ENCODE results near the gene PID1. TPM values are rescaled to one million over a fixed set of nuclear protein-coding genes. Genes with fewer than 3 reads are reported as not detected.

Gene PID1
- total and polyA plus RNA-seq, 4 donors: 33.4 to 73.2 (median 50.9) TPM

DNA sequence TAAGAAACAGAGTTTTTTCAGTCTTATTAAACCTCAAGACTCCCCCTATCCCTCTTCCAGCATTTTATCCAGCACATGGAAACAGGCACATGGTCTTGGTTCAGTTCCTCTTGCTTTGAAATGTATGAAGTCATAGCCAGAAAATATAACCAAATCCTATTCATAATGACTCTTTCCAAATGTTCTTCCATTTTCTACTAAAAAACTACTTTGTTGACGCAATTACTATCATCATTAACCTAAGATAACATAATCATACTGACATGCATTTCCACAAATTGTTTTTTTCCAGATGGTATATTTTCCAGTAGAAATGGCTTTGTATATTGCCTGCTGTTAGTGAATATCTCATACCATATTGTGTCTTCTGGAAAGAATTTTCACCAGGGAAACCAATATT is 261.3 kb downstream of the PID1 start:
- no peaks in the 10 kb centered on the region for H3K27me3 ChIP-seq (ENCODE audit: control insufficient read depth, insufficient read depth, low read length)
- H3K27ac ChIP-seq (ENCODE audit: low read depth, low read length): no peak overlapping the region
- DNase-seq (ENCODE audit: low read depth in 4 of 6, low spot score in 6 of 6): peak in 2 of 6 donors; percentile 49 to 61
- H3K36me3 ChIP-seq (ENCODE audit: control insufficient read depth, insufficient read depth, low read length): no peaks in the 10 kb centered on the region
- no peaks in the 10 kb centered on the region for H3K9me3 ChIP-seq (ENCODE audit: control insufficient read depth, insufficient read depth, low read length)
- no CpG with 5 or more reads among the region's 1 CpG for WGBS (ENCODE audit: insufficient coverage)
- no peak overlapping the region for H3K4me3 ChIP-seq (ENCODE audit: low read depth, low read length)
- H3K4me1 ChIP-seq (ENCODE audit: control insufficient read depth, insufficient read depth, low read length): no peaks in the 10 kb centered on the region

- DNase-seq (ENCODE audit: low read depth in 4 of 6, low spot score in 6 of 6): no peak
- WGBS (ENCODE audit: insufficient coverage): 80% methylated on average over 1 of the region's 2 CpGs
- Histone ChIP-seq H3K27ac (ENCODE audit: low read depth, low read length) (no peak overlapping the region), H3K4me1 (ENCODE audit: control insufficient read depth, insufficient read depth, low read length) (no peaks in the 10 kb centered on the region), H3K36me3 (ENCODE audit: control insufficient read depth, insufficient read depth, low read length) (no peaks in the 10 kb centered on the region), H3K4me3 (ENCODE audit: low read depth, low read length) (no peak overlapping the region), H3K27me3 (ENCODE audit: control insufficient read depth, insufficient read depth, low read length) (no peaks in the 10 kb centered on the region), H3K9me3 (ENCODE audit: control insufficient read depth, insufficient read depth, low read length) (peaks cover 7% of the 10 kb centered on the region)
Observed at GRCh38 chr2:229003256-229003655, 267.8 kb downstream of the PID1 start.

- no peaks in the 10 kb centered on the region for H3K4me1 ChIP-seq (ENCODE audit: control insufficient read depth, insufficient read depth, low read length)
- DNase-seq (ENCODE audit: low read depth in 4 of 6, low spot score in 6 of 6): no peak
- H3K27me3 ChIP-seq (ENCODE audit: control insufficient read depth, insufficient read depth, low read length): no peaks in the 10 kb centered on the region
- H3K4me3 ChIP-seq (ENCODE audit: low read depth, low read length): no peak overlapping the region
- H3K36me3 ChIP-seq (ENCODE audit: control insufficient read depth, insufficient read depth, low read length): no peaks in the 10 kb centered on the region
- no peak overlapping the region for H3K27ac ChIP-seq (ENCODE audit: low read depth, low read length)
- no CpG with 5 or more reads among the region's 1 CpG for WGBS (ENCODE audit: insufficient coverage)
- peaks cover 7% of the 10 kb centered on the region for H3K9me3 ChIP-seq (ENCODE audit: control insufficient read depth, insufficient read depth, low read length)
Observed at GRCh38 chr2:229001196-229001595, 269.9 kb downstream of the PID1 start.

DNA sequence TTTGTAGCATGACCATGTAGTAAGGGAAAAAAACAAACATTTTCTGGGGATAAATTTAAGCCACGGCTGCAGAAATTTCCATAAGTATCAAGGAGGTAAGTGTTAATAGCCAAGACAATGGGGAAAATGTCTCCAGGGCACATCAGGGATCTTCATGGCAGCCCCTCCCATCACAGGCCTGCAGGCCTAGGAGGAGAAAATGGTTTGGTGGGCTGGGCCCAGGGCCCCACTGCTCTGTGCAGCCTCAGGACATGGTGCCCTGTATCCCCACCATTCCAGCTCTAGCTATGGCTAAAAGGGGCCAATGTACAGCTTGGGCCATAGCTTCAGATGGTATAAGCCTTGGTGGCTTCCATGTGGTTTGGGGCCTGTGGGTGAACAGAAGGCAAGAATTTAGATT is 271.8 kb downstream of the PID1 start:
- DNase-seq (ENCODE audit: low read depth in 4 of 6, low spot score in 6 of 6): no peak
- Histone ChIP-seq H3K27me3 (ENCODE audit: control insufficient read depth, insufficient read depth, low read length) (no peaks in the 10 kb centered on the region), H3K36me3 (ENCODE audit: control insufficient read depth, insufficient read depth, low read length) (no peaks in the 10 kb centered on the region), H3K4me1 (ENCODE audit: control insufficient read depth, insufficient read depth, low read length) (no peaks in the 10 kb centered on the region), H3K27ac (ENCODE audit: low read depth, low read length) (no peak overlapping the region), H3K4me3 (ENCODE audit: low read depth, low read length) (no peak overlapping the region), H3K9me3 (ENCODE audit: control insufficient read depth, insufficient read depth, low read length) (peaks cover 7% of the 10 kb centered on the region)
- 100% methylated on average over 1 of the region's 1 CpG for WGBS (ENCODE audit: insufficient coverage)

DNA sequence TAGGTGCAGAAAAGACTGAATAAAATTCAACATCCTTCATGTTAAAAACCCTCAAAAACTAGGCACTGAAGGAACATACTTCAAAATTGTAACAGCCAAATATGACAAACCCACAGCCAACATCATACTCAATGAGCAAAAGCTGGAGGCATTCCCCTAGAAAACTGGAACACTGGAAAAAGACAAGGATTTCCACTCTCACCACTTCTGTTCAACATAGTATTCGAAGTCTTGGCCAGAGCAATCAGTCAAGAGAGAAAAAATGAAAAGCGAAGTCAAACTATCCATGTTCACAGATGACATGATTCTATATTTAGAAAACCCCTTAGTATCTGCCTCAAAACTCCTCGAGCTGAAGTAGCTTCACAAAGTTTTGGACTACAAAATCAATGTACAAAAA is 282.3 kb downstream of the PID1 start:
- Histone ChIP-seq H3K9me3 (ENCODE audit: control insufficient read depth, insufficient read depth, low read length) (peaks cover 7% of the 10 kb centered on the region), H3K27ac (ENCODE audit: low read depth, low read length) (no peak overlapping the region), H3K27me3 (ENCODE audit: control insufficient read depth, insufficient read depth, low read length) (no peaks in the 10 kb centered on the region), H3K4me1 (ENCODE audit: control insufficient read depth, insufficient read depth, low read length) (no peaks in the 10 kb centered on the region), H3K36me3 (ENCODE audit: control insufficient read depth, insufficient read depth, low read length) (no peaks in the 10 kb centered on the region), H3K4me3 (ENCODE audit: low read depth, low read length) (no peak overlapping the region)
- no CpG with 5 or more reads among the region's 3 CpGs for WGBS (ENCODE audit: insufficient coverage)
- DNase-seq (ENCODE audit: low read depth in 4 of 6, low spot score in 6 of 6): peak in 1 of 6 donors; percentile 53

- H3K27me3 ChIP-seq (ENCODE audit: control insufficient read depth, insufficient read depth, low read length): no peaks in the 10 kb centered on the region
- no CpG with 5 or more reads among the region's 2 CpGs for WGBS (ENCODE audit: insufficient coverage)
- H3K36me3 ChIP-seq (ENCODE audit: control insufficient read depth, insufficient read depth, low read length): no peaks in the 10 kb centered on the region
- H3K27ac ChIP-seq (ENCODE audit: low read depth, low read length): no peak overlapping the region
- H3K4me1 ChIP-seq (ENCODE audit: control insufficient read depth, insufficient read depth, low read length): no peaks in the 10 kb centered on the region
- DNase-seq (ENCODE audit: low read depth in 4 of 6, low spot score in 6 of 6): no peak
- peaks cover 7% of the 10 kb centered on the region for H3K9me3 ChIP-seq (ENCODE audit: control insufficient read depth, insufficient read depth, low read length)
- no peak overlapping the region for H3K4me3 ChIP-seq (ENCODE audit: low read depth, low read length)
Observed at GRCh38 chr2:228987441-228988155, 283.5 kb downstream of the PID1 start.

GRCh38 chr2:228986961-228987360 is 284.1 kb downstream of the PID1 start:
- H3K27ac ChIP-seq (ENCODE audit: low read depth, low read length): no peak overlapping the region
- no peaks in the 10 kb centered on the region for H3K36me3 ChIP-seq (ENCODE audit: control insufficient read depth, insufficient read depth, low read length)
- H3K9me3 ChIP-seq (ENCODE audit: control insufficient read depth, insufficient read depth, low read length): peaks cover under 1% of the 10 kb centered on the region
- H3K27me3 ChIP-seq (ENCODE audit: control insufficient read depth, insufficient read depth, low read length): no peaks in the 10 kb centered on the region
- no CpG with 5 or more reads among the region's 1 CpG for WGBS (ENCODE audit: insufficient coverage)
- no peak overlapping the region for H3K4me3 ChIP-seq (ENCODE audit: low read depth, low read length)
- no peak for DNase-seq (ENCODE audit: low read depth in 4 of 6, low spot score in 6 of 6)
- H3K4me1 ChIP-seq (ENCODE audit: control insufficient read depth, insufficient read depth, low read length): no peaks in the 10 kb centered on the region

GRCh38 chr2:228983700-228984099 is 287.4 kb downstream of the PID1 start:
- Histone ChIP-seq H3K4me3 (ENCODE audit: low read depth, low read length) (no peak overlapping the region), H3K9me3 (ENCODE audit: control insufficient read depth, insufficient read depth, low read length) (no peaks in the 10 kb centered on the region), H3K4me1 (ENCODE audit: control insufficient read depth, insufficient read depth, low read length) (no peaks in the 10 kb centered on the region), H3K27me3 (ENCODE audit: control insufficient read depth, insufficient read depth, low read length) (no peaks in the 10 kb centered on the region), H3K27ac (ENCODE audit: low read depth, low read length) (no peak overlapping the region), H3K36me3 (ENCODE audit: control insufficient read depth, insufficient read depth, low read length) (no peaks in the 10 kb centered on the region)
- 88% methylated on average over 2 of the region's 4 CpGs for WGBS (ENCODE audit: insufficient coverage)
- no peak for DNase-seq (ENCODE audit: low read depth in 4 of 6, low spot score in 6 of 6)

DNA sequence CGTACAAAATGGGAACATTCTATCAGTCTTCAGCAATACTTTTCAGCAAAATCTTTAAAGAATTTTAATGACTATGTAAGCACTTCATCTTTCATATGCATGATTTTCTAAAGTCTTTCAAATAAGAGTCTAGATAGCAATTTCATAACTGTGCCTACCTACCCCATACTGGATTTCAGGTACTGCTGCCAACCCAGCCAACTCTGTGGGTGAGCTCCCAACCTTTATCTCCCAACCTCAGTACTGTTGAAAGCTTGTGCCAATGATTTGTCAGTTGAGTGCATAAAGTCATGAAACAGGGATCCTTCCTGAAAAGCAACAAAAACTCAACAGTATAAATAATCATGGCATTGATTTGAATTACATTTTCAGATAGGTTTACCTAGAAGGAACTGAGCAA is 296.9 kb downstream of the PID1 start:
- Histone ChIP-seq H3K27ac (ENCODE audit: low read depth, low read length) (no peak overlapping the region), H3K9me3 (ENCODE audit: control insufficient read depth, insufficient read depth, low read length) (no peaks in the 10 kb centered on the region), H3K4me1 (ENCODE audit: control insufficient read depth, insufficient read depth, low read length) (no peaks in the 10 kb centered on the region), H3K36me3 (ENCODE audit: control insufficient read depth, insufficient read depth, low read length) (no peaks in the 10 kb centered on the region), H3K4me3 (ENCODE audit: low read depth, low read length) (no peak overlapping the region), H3K27me3 (ENCODE audit: control insufficient read depth, insufficient read depth, low read length) (no peaks in the 10 kb centered on the region)
- DNase-seq (ENCODE audit: low read depth in 4 of 6, low spot score in 6 of 6): no peak
- WGBS (ENCODE audit: insufficient coverage): no CpG with 5 or more reads among the region's 1 CpG

Data from spinal cord (tissue), 10 donors.